GM20431 (cell line): Measurements from ENCODE around the gene CHD2.

ENCODE experiments used
- in situ Hi-C: fragments of 300-500 bp; cut with MseI, MboI; formaldehyde crosslinking; loops from one replicate; pipeline ENCODE4 v1.15.0; 2020; ENCODE audit warnings: low sequenced_read_pairs; ENCODE audit not compliant: unreplicated experiment

CHD2 gene

DNA sequence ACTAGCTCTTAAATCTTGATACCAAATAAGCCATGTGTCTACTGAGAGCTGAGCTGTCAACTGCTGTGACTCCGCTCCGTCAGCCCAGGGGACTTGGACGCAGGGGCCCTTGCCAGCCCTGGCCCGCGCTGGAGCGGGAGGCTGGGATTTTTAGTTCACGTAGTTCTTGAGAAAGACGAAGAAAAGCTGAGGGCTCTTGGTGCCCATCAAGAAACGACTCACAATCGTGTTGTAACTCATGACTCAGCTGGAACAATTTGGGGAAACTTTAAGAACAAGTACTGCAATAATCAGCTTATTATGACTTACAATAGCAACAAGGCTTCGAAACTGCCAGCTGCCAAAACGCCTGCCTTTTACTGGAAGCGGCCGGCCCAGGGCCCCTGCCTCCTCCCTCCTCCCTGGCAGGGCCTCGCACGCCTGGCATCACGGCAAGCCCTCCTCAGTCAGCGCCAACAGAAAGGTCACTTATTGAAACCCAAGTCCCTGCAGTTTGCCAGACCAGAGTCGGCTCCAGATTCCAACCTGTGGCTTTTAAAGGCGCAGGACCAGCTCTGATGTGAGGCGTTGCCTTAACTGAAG is 128.6 kb downstream of the CHD2 start:
- in situ Hi-C loops: loop anchor here (25.0 kb wide), 1 partner anchor 1084 kb away; no protein-coding TSS in a partner anchor

DNA sequence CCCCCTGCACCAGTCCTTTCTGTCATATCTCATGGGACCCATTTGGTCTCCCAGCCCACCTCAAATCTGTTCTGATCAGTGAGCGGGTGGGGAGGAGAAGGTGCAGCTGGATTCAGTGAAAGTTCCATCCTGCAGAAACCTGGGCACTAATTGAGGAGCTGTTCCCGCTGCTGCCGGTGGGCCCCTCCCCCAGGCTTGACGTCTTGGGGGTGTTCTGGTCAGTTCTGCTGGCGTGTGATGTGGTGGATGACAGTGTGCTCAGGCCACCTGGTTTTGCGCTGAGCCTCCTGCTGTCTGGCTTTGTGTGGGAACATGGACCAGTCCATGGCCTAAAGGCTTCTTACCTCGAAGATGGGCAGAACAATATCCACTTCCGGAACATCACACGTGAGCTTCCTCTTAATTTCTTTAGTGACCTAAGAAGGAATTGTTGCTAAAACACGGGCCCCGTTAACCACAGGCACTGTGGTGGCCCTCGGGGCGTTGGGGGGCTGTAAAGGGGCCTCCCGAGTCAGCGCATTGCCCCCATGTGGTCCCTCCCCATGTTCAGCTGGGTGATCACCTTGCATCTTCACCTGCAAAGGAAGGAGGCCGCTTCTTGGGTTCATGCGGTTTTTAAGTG is 129.2 kb downstream of the CHD2 start:
- in situ Hi-C loops: loop anchor here (25.0 kb wide), 1 partner anchor 1083 kb away; no protein-coding TSS in a partner anchor

DNA sequence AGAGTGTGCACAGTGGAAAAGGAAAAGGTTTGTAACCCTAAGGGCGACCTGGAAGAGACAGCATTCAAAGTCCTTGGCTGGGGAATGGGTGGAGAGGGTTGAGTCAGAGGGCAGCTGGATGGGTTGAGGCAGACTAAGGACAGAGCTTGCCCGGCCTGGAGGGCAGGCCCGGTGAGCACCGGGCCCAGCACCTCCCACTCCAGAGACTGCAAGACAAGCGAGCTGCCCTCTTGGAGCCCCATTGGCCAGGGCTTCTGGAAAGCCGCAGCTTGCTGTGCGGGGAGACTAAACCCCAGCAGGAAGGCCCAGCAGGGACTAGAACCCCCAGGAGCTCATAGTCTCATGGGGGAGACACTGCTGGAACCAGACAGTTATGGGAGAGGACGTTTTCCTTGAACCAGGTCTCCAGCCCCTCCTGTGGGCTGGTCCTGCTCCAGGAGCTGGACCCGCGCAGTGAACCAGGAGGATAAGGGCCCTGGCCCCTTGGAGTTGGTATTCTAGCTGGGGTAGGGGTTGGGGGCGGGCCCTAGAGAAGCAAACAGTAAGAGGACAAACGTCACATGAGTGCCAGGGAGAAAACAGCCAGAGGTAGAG is 129.8 kb downstream of the CHD2 start:
- in situ Hi-C loops: loop anchor here (25.0 kb wide), 1 partner anchor 1082 kb away; no protein-coding TSS in a partner anchor

DNA sequence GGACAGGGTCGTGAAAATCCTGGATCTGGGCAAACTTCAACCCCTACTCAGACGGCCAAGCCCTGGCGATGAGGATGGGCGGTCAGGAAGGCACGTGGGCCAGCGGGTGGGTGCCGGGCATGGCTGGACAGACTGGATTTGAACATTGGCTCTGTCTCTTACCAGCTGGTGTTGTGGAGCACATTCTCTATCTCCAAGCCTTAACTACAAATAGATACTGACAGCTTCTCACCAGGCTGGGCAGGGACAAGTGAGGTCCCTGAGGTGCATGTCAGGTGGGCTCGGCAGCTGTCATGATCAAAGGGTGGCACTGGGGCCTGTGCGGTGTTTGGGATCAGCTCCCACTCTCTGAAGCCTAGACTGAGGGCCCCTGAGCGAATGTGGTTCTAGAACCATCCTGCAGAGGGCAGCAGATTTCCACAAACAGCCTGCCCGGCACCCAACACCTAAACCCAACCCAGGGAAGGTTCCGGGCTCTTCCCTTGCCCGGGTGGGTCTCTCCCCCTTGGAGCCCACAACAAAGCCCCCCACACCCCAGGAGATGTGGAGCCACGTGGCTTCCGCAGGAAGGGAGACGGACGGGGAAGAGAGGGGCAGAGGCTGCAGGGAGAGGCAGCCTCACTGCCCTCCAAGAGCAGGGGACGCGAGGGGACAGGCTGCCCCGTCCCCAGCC is 130.4 kb downstream of the CHD2 start:
- in situ Hi-C loops: loop anchor here (25.0 kb wide), 1 partner anchor 1082 kb away; no protein-coding TSS in a partner anchor

DNA sequence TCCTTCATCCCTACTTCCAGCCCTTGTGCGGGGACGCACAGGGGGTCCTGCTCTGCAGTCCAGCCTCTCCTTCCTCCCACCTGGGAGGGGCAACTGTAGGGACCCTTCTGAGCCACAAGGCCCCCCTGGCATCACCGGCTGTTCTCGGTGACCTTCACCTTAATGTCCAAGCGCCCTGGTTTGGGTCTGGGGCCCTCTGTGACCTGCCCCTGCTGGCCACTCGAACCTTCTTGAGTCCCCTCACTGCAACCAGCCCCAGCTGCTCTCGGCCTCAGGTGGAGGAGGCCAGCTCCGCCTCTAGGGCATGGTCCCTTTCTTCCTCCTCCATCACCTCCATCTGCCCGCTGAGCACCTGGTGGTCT is 131.0 kb downstream of the CHD2 start:
- in situ Hi-C loops: loop anchor here (25.0 kb wide), 1 partner anchor 1081 kb away; no protein-coding TSS in a partner anchor

DNA sequence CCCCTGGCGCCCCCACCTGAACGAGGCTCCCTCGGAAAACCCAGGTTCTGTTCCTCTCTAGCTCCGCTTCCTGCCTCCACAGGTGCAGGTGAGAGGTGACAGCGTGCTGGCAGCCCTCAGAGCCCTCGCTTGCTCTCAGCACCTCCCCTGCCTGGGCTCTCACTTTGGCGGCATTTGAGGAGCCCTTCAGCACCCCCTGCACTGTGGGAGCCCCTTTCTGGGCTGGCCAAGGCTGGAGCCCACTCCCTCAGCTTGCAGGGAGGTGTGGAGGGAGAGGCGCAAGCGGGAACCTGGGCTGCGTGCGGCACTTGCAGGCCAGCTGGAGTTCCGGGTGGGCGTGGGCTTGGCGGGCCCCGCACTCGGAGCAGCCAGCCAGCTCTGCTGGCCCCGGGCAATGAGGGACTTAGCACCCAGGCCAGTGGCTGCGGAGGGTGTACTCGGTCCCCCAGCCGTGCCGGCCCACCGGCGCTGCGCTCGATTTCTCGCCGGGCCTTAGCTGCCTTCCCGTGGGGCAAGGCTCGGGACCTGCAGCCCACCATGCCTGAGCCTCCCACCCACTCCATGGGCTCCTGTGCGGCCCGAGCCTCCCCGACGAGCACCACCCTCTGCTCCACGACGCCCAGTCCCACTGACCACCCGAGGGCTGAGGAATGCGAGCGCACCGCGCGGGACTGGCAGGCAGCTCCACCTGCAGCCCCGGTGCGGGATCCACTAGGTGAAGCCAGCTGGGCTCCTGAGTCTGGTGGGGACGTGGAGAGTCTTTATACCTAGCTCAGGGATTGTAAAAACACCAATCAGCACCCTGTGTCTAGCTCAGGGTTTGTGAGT is 131.6 kb downstream of the CHD2 start:
- in situ Hi-C loops: loop anchor here (25.0 kb wide), 1 partner anchor 1081 kb away; no protein-coding TSS in a partner anchor

DNA sequence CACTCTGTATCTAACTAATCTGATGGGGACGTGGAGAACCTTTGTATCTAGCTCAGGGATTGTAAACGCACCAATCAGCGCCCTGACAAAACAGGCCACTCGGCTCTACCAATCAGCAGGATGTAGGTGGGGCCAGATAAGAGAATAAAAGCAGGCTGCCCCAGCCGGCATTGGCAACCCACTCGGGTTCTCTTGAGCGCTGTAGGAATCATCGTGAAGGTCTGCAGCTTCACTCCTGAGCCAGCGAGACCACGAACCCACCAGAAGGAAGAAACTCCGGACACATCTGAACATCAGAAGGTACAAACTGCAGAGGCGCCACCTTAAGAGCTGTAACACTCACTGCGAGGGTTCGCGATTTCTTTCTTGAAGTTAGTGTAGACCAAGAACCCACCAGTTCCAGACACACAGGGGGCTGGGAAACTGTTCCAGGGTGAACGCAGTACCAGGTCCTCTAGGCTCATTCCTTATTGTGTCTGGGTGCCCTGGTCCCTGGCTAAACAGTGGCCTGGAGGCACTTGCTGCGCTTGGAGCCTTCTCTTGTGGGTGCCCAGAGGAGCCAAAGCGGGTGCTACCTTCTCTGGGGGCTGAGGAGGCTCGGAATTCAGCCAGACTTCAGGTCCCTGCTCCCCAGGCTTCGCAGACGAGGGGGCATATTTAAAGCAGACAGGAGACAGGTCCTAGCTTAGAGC is 132.5 kb downstream of the CHD2 start:
- in situ Hi-C loops: loop anchor here (25.0 kb wide), 1 partner anchor 1080 kb away; no protein-coding TSS in a partner anchor

DNA sequence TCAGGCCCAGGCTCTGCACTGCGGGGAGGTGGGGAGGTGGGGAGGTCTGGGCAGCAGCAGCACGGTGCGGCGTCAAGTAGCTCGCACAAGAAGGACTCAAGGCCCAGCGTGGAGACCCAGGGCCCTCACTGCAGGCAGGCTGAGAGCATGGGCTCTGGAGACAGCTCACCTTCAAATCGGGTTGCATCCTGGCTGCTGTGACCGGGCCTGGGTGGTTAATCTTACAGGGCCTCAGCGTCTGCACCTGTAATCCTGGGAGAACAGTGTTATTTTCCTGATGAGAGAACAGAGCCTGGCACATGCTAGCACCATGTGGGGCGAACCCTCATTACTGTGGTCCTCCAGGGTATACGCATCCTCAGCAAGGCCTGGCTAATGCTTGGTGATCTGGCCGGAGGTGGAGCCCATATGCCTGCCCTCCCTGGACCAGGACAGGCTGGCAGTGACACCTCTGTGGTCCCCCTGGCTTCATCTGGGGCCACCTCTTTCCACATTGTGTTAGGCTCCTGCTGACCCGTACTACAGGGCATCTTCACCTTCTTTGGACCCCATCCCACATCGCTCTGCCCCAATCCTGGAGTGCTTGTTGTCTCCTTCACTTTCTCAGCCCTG is 133.4 kb downstream of the CHD2 start:
- in situ Hi-C loops: loop anchor here (25.0 kb wide), 1 partner anchor 1079 kb away; no protein-coding TSS in a partner anchor

DNA sequence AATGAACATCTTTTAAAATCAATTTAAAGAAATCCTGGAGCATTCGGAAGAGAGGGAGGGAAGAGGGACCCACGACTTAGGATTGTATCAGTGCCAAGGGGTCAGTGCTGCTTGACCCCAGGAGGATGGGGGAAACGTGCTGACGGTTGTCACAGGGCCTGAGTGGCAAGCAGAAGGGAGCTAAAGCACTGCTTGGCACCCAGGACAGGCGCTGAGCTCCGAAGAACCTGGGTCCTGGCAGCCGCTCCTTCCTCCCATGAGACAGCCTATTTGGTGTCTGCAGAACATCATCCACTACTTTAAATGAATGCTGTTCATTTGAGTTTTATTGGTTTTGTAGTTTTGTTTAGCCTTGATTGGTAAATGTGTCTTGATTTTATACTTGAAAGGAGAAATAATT is 134.4 kb downstream of the CHD2 start:
- in situ Hi-C loops: loop anchor here (25.0 kb wide), 1 partner anchor 1078 kb away; no protein-coding TSS in a partner anchor

DNA sequence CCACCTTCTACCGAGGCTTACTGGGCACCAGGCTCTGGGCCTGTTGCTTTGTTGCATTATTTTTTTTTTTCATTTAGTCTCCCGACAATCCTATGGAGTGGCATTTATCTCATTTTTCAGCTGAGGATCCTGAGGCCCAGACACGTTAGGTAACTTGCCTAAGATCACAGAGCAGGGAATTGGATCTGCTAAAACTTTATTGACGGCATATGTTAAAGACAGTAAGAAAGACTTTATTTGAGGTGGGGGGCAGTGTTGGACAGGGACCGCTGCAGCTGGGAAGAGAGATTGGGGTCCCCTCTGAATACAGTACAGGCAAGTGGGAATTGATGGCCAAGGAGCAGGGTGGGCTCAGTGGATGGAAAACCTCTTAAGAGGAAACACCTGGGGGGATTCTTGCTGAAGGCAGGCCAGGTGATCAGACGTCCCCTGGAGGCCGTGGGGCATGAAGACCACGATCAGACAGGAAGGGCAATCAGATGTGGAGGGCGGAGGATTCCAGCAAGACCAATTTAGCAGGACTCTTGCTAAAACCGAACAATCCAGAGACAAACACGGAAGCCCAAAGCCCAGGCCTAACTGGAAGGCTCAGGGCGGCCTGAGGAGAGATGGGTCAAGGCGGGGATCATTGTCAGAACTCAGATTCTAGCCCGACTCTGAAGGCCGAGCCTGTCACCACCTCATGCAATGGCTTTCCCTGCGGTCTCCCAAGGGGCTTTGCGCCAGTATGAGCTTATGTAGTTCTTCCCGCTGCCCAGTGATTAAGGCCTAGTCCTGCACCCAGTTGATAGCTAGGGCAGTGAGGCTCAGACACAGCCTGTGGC is 135.2 kb downstream of the CHD2 start:
- in situ Hi-C loops: loop anchor here (25.0 kb wide), 1 partner anchor 1077 kb away; no protein-coding TSS in a partner anchor

DNA sequence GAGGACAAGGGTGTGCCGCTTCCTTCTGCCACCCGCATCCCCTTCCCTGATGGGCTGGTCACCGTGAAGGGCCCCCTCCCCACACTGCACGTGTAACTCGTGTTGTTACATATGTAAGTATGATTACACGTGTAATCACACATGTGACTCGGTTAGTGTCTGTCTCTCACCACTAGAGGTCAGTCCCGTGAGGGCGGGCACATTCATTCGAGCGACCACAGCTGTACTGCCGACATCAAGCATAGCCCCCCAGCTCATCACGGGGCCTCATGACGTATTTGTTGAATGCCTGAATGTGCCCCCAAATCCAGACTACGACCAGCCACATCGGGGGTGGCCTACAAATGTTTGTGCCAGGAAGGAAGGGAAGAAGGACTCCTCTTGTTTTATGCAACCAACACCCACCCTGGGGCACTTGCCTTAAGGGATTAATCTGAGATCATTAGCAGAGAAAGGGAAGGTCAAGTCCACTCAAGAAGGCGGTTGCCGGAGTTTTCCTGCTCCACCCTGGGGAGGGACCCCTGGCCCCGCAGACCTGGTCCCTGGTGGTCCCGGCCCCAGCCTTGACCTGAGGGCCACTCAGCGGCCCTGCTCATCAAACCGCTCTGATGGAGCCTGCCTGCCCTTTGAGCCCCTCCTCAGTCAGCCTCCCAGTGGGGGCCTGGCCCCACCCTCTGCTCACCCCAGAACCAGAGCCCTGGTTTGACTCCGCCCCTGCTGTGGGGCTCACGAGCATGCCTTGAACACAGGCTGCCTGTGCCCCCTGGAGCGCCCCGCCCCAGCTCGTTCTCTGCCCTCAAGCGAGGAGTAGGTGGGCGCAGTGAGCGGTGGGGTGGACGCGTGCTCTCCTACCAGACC is 136.1 kb downstream of the CHD2 start:
- in situ Hi-C loops: loop anchor here (25.0 kb wide), 1 partner anchor 1076 kb away; no protein-coding TSS in a partner anchor

DNA sequence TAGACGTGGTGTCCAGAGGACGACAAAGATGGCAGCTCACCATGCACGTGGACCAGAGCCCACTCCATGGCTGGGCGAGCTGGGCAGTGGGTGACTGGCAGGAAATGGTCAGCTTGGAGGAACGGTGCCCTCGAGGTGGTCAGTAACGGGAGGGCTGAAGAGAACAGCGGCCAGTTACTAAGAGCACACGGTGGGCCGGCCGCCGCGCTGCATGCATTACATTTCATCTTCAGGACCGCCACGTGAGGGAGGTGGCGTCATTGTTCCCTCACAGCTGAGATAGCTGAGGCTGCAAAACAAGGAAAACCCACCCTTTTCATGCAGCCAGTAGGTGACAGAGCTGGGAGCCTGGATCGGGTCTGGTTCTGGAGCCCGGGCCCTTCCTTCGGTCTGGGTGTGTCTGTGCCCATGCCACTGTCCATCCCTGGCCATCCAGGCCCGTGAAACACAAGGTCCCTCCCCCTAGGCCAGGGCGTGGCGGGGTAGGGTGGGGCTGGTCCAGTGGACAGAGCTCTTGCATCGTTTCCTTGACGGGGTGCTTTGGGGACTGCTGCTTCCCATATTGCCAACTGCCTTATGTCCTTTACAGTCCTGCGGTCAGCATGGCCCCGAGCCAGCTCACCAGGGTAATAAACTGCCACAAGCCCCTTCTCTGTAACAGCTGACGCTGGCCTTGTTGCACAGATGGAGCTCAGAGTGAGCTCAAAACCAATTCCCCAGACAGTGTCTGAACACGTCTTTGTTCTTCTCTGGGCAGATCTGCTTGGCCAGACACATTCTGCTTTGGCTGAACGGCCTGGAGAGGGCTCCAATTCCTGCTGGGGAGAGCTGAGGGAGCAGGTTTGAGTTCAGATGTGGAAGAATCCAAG is 137.1 kb downstream of the CHD2 start:
- in situ Hi-C loops: loop anchor here (25.0 kb wide), 1 partner anchor 1075 kb away; no protein-coding TSS in a partner anchor

DNA sequence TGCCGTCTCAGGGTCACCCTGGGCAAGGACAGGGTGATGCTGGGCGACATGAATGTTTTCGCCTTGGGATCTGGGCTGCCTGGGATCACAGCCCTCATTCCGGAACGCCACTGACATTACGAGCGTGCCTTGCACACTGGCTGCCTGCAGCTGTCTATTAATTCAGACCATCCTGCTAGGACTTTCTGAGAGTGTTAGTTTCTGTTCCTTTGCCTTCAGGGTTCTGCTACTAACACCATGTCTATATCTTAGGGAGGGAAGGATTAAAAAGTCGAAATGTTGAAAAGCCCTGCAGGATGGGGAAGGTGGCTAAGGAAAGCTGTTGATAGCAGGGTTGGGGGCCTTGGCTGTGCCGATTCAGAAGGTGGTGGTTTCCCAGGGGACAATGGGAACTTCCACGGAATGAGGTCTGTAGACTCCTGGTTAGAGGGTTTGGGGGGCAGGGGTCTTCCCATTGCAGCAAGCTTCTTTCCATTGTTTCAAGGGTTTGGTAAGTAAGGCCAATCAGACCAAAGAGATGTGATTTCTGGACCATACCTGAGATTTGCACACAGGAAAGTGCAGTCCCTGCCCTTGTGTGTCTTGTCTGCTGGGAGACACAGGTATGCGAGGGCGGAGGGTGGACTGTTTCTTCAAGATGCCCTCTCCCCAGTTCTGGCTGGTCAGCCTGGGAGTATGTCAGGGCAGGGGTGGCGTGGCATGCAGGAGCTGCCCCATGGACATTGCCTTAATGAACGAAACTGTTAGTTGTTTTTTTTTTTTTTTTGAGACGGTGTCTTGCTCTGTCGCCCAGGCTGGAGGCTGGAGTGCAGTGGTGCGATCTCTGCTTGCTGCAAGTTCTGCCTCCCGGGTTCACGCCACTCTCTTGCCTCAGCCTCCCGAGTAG is 137.9 kb downstream of the CHD2 start:
- in situ Hi-C loops: loop anchor here (25.0 kb wide), 1 partner anchor 1074 kb away; no protein-coding TSS in a partner anchor

DNA sequence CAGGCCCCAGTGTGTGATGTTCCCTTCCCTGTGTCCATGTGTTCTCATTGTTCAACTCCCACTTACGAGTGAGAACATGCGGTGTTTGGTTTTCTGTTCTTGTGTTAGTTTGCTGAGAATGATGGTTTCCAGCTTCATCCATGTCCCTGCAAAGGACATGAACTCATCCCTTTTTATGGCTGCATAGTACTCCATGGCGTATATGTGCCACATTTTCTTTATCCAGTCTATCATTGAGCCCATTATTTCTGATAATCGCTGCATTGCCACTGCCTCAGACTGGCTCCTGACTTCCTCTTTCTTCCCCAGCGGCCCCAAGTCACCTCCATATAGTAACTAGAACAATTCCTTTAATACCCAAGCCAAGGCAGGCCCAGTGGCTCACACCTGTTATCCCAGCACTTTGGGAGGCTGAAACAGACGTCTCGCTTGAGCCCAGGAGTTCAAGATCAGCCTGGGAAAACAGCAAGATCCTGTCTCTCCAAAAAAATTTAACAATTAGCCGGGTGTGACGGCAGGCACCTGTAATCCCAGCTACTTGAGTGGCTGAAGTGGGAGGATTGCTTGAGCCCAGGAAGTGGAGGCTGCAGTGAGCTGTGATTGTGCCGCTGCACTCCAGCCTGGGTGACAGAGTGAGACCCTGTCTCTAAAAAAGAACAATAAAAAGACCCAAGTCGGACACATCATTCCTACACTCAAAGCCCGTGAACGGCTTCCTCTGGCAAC is 139.6 kb downstream of the CHD2 start:
- in situ Hi-C loops: loop anchor here (25.0 kb wide), 1 partner anchor 1073 kb away; no protein-coding TSS in a partner anchor
